Neural progenitor cell (in vitro differentiated cells): ENCODE results near the gene FEV.

Experiments
- EZH2 ChIP-seq: fragments of 200-600 bp; sonication (generic); IDR thresholded peaks from 2 replicates; pipeline ENCODE4 v1.6.1; 2017; ENCODE audit warnings: antibody characterized with exemption, mild to moderate bottlenecking, moderate library complexity
- EZH2phosphoT487 ChIP-seq: fragments of 200-600 bp; sonication (generic); IDR thresholded peaks from 2 replicates; pipeline ENCODE4 v1.6.1; 2017; ENCODE audit warnings: antibody characterized with exemption
- TF ChIP-seq, protein P1 (sequence below): fragments of 200-600 bp; sonication (generic); IDR thresholded peaks from 2 replicates; pipeline ENCODE4 v1.5.1; 2017; ENCODE audit warnings: antibody characterized with exemption, mild to moderate bottlenecking

DNA sequence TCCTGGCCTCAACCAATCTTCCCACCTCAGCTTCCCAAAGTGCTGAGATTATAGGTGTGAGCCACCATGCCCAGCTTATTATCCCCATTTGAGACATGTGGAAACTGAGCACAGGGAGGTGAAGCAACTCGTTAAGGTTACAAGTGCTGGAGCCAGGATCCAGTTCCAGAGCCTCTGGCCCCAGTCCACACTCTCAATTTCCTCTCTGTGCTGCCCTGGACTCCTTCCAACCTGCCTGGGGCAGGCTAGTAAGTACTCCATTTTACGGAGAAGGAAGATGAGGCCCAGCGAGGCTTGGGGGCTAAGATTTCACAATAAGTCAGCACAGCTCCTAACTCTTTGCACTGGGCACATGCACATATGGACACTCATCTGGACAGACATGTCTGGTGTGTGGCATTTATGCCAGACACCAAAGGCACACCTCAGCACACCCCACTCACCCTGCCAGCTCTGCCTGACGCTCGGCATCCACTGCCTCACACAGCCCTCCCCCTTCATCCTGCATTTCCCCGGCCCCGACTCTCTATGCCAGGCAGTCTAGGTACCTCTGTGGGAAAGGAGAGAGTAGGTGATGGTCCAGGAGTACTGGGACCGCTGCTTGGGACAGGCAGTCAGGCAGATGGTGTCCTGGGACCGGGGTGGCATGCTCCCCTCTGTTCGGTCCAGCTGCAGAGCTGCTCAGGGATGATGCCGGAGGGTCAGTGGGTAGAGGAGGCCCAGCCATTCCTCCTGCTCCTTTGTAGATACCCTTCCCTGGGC is 35.8 kb upstream of the FEV start:
- TF ChIP-seq, protein P1, sequence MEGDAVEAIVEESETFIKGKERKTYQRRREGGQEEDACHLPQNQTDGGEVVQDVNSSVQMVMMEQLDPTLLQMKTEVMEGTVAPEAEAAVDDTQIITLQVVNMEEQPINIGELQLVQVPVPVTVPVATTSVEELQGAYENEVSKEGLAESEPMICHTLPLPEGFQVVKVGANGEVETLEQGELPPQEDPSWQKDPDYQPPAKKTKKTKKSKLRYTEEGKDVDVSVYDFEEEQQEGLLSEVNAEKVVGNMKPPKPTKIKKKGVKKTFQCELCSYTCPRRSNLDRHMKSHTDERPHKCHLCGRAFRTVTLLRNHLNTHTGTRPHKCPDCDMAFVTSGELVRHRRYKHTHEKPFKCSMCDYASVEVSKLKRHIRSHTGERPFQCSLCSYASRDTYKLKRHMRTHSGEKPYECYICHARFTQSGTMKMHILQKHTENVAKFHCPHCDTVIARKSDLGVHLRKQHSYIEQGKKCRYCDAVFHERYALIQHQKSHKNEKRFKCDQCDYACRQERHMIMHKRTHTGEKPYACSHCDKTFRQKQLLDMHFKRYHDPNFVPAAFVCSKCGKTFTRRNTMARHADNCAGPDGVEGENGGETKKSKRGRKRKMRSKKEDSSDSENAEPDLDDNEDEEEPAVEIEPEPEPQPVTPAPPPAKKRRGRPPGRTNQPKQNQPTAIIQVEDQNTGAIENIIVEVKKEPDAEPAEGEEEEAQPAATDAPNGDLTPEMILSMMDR = no peak
- no peak for TF ChIP-seq EZH2
- no peak for TF ChIP-seq EZH2phosphoT487
